Left lung (tissue), 10 donors: ENCODE results near the gene AP5Z1. TPM values are rescaled to one million over a fixed set of nuclear protein-coding genes. Genes with fewer than 3 reads are reported as not detected.

Experiments
- ATAC-seq: fragments of 200-7000 bp; cut with Tn5 transposase; one replicate; pipeline ENCODE4 v1.9.1; 2020; ENCODE audit warnings: moderate library complexity
- DNase-seq, 4 donors: peaks; one replicate each; pipeline ENCODE4 v3.0.0-alpha.2; 2013 to 2020
- H3K27ac ChIP-seq, 2 donors: fragments of 200-600 bp; sonication (generic) in 1 of 2; one replicate each; pipeline versions ENCODE4 v1.5.0 to v1.8.0; 2020 to 2021
- H3K27me3 ChIP-seq, 2 donors: fragments of 200-600 bp; sonication (generic) in 1 of 2; one replicate each; pipeline versions ENCODE4 v1.5.0 to v1.8.0; 2020 to 2021
- H3K36me3 ChIP-seq, 2 donors: fragments of 200-600 bp; sonication (generic) in 1 of 2; one replicate each; pipeline versions ENCODE4 v1.5.0 to v1.8.0; 2020 to 2021
- H3K4me1 ChIP-seq, 2 donors: fragments of 200-600 bp; one replicate each; pipeline ENCODE4 v1.8.0; 2021
- H3K4me3 ChIP-seq, 2 donors: fragments of 200-600 bp; sonication (generic) in 1 of 2; one replicate each; pipeline versions ENCODE4 v1.5.0 to v1.8.0; 2020 to 2021; ENCODE audit warnings: mild to moderate bottlenecking in 1 of 2
- H3K9me3 ChIP-seq, 2 donors: fragments of 200-600 bp; sonication (generic) in 1 of 2; one replicate each; pipeline versions ENCODE4 v1.5.0 to v1.8.0; 2020 to 2021
- intact Hi-C, 2 donors: fragments of 100-400 bp; cut with DNase I; formaldehyde crosslinking; loops; one replicate each; pipeline versions ENCODE4 v1.11.2 to v1.14.2; 2022
- polyA plus RNA-seq, 6 donors: library from polyadenylated mRNA; unstranded; fragments of 120-200 nt; gene quantifications; one replicate each; pipeline ENCODE4 v1.2.1, GENCODE V29; 2013; ENCODE audit not compliant: insufficient read length in 6 of 6
- total RNA-seq, 2 donors: library from RNA; stranded (reverse); fragmentation: NEBNext Ultra II Directional; extraction: Animal tissue kit (Norgen Biotek cat#: 25700); gene quantifications; one replicate each; pipeline ENCODE4 v1.2.1, GENCODE V29; 2021
- TF ChIP-seq, protein P1 (sequence below), 2 donors: fragments of 200-600 bp; sonication (generic) in 1 of 2; IDR thresholded peaks; one replicate each; pipeline versions ENCODE4 v1.5.0 to v1.8.0; 2021; ENCODE audit warnings: antibody characterized with exemption in 2 of 2
- donor health status: DM: no; HTN: yes; CAD: no.
- donor health status: DM: no; HTN: no; CAD: no.

AP5Z1 gene
- total and polyA plus RNA-seq, 8 donors: 16.9 to 49.5 (median 22.5) TPM

- H3K27me3 ChIP-seq: no peaks in the 10 kb centered on the region
- H3K27ac ChIP-seq: peak overlapping the region; percentile 91 to 93
- peak overlapping the region in 1 of 2 donors; percentile 39 for H3K4me3 ChIP-seq
- H3K4me1 ChIP-seq: peaks cover 36 to 73% of the 10 kb centered on the region in 2 donors
- ATAC-seq: peak; percentile 90
- peaks cover 0 to 28% of the 10 kb centered on the region in 2 donors for H3K36me3 ChIP-seq
- intact Hi-C loops: loop anchor here in 1 of 2 donors (10.0 kb wide), 1 partner anchor 60 kb away; the partner anchor contains the start of gene FOXK1
- no peaks in the 10 kb centered on the region for H3K9me3 ChIP-seq
- peak; percentile 99 to 100 (median 99) for DNase-seq
- TF ChIP-seq, protein P1, sequence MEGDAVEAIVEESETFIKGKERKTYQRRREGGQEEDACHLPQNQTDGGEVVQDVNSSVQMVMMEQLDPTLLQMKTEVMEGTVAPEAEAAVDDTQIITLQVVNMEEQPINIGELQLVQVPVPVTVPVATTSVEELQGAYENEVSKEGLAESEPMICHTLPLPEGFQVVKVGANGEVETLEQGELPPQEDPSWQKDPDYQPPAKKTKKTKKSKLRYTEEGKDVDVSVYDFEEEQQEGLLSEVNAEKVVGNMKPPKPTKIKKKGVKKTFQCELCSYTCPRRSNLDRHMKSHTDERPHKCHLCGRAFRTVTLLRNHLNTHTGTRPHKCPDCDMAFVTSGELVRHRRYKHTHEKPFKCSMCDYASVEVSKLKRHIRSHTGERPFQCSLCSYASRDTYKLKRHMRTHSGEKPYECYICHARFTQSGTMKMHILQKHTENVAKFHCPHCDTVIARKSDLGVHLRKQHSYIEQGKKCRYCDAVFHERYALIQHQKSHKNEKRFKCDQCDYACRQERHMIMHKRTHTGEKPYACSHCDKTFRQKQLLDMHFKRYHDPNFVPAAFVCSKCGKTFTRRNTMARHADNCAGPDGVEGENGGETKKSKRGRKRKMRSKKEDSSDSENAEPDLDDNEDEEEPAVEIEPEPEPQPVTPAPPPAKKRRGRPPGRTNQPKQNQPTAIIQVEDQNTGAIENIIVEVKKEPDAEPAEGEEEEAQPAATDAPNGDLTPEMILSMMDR (IDR thresholded peaks at IDR 0.05): no peak
Measured at GRCh38 chr7:4744391-4745264, 30.8 kb upstream of the AP5Z1 start.

DNA sequence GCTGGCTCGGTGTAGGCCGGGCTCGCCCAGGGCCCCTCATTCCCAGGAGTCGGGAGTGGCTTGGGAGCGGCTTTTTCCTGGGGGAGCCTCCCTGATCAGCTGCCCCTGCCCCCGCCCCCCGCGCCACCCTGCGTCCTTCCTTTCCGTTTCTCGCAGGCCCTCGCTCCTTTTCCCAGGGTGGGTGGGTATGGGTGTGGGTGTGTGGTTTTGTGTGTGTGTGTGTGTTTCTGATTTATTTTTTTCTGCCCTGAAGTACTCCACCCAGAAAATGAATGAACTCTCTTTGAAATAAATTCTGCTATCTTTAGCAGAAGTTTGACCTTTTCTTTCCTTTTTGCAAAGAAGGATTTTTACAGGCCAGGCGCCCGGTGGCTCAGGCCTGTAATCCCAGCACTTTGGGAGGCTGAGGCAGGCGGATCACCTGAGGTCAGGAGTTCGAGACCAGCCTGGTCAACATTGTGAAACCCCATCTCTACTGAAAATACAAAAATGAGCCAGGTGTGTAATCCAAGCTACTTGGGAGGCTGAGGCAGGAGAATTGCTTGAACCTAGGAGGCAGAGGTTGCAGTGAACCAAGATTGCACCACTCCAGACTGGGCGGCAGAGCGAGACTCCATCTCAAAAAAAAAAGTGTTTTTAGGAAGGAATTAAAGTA is 30.0 kb upstream of the AP5Z1 start:
- TF ChIP-seq, protein P1 (IDR thresholded peaks at IDR 0.05): no peak
- intact Hi-C loops: loop anchor here in 1 of 2 donors (10.0 kb wide), 1 partner anchor 61 kb away; the partner anchor contains the start of gene FOXK1
- Histone ChIP-seq H3K4me3 (peak overlapping the region in 1 of 2 donors; percentile 39), H3K27ac (peak overlapping the region; percentile 91 to 93), H3K9me3 (no peaks in the 10 kb centered on the region), H3K27me3 (no peaks in the 10 kb centered on the region), H3K4me1 (peaks cover 33 to 71% of the 10 kb centered on the region in 2 donors), H3K36me3 (peaks cover 0 to 33% of the 10 kb centered on the region in 2 donors)
- DNase-seq (no peak), ATAC-seq (no peak)

DNA sequence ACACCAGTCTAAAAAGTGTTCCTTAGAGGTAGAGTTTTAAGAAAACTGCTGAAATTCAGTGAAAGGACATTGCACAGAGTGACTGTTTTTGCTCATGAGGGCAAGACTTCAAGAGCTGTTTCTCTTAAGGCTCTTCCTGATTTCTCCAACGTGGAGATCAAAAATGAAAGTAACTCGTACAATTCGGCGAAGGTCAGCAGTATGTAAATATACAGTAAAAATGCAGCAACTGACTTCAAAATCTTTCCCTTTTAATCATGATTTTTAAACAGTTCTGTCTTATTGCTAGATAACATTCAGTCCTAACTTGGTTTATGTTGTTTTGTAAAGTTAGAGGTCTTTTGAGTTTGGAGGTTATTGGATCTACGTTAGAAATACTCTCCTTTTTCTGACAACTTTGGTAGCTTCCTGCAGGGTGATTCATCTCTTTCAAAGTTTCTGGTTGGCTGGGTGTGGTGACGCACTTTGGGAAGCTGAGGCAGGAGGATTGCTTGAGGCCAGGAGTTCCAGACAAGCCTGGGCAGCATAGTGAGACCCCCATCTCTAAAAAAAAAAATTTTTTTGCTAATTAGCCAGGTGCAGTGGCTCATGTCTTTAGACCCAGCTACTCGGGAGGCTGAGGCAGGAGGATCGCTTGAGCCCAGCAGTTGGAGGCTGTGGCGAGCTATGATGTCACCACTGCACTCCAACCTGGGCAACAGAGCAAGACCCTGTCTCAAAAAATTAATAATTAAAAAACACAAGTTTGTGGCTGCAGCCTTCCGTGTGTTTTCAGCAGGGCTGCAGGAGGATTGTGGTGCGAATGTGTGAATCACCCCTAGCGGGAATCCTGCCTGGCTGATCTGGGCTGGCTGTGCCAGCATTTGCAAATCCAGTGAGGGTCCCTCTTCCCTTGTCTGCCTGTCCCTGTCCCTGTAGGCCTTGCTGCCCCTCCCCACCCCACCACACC is 29.2 kb upstream of the AP5Z1 start:
- DNase-seq (peak in 1 of 4 donors; percentile 58), ATAC-seq (peak; percentile 42)
- H3K27me3 ChIP-seq: no peaks in the 10 kb centered on the region
- intact Hi-C loops: loop anchor here in 1 of 2 donors (10.0 kb wide), 1 partner anchor 61 kb away; the partner anchor contains the start of gene FOXK1
- H3K9me3 ChIP-seq: no peaks in the 10 kb centered on the region
- TF ChIP-seq, protein P1 (IDR thresholded peaks at IDR 0.05): no peak
- H3K27ac ChIP-seq: peak overlapping the region; percentile 91 to 93
- H3K4me1 ChIP-seq: peaks cover 33 to 71% of the 10 kb centered on the region in 2 donors
- H3K4me3 ChIP-seq: peak overlapping the region in 1 of 2 donors; percentile 39
- peaks cover 0 to 31% of the 10 kb centered on the region in 2 donors for H3K36me3 ChIP-seq

DNA sequence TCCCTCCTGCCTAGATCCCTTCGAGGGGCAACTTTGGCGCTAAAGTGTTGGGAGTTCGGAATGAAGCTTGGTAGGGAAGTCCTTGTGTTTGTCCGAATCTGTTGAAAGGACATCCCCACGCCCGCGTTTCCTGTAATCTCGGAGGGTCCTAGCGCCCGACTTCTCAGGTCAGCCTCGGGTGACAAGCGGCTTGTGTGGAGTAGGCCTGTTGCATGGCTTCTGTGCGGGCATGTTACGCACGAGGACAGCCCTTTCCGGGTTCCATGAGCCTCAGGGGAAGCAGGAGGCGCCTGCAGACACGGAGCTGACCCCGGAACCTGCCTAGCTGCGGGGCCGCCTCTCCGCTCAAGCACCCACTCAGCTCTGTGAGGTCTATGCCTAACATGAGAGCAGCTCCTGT is 28.4 kb upstream of the AP5Z1 start:
- intact Hi-C loops: loop anchor here in 1 of 2 donors (10.0 kb wide), 1 partner anchor 62 kb away; the partner anchor contains the start of gene FOXK1
- peak in 1 of 4 donors; percentile 53 for DNase-seq
- H3K36me3 ChIP-seq: peaks cover 0 to 29% of the 10 kb centered on the region in 2 donors
- H3K9me3 ChIP-seq: no peaks in the 10 kb centered on the region
- no peak for ATAC-seq
- H3K4me3 ChIP-seq: no peak overlapping the region
- TF ChIP-seq, protein P1 (IDR thresholded peaks at IDR 0.05): no peak
- H3K27me3 ChIP-seq: no peaks in the 10 kb centered on the region
- H3K4me1 ChIP-seq: peaks cover 33 to 71% of the 10 kb centered on the region in 2 donors
- peak overlapping the region; percentile 91 to 93 for H3K27ac ChIP-seq
